ENCODE measurements around the gene TFDP1. TPM values are rescaled to one million over a fixed set of nuclear protein-coding genes. Genes with fewer than 3 reads are reported as not detected.

The TFDP1 gene
- total RNA-seq, 1 donor: 102 TPM

GRCh38 chr13:113597391-113598080, 13.0 kb downstream of the TFDP1 start:
- no peak overlapping the region for H3K4me3 ChIP-seq (ENCODE audit: low read depth, low read length)
- no peak for DNase-seq (ENCODE audit: low read depth)
- TF ChIP-seq CTCF (IDR thresholded peaks at IDR 0.05; ENCODE audit: insufficient read depth, low read length): no peak

- DNase-seq (ENCODE audit: low read depth): no peak
- TF ChIP-seq CTCF (IDR thresholded peaks at IDR 0.05; ENCODE audit: insufficient read depth, low read length): no peak
- H3K4me3 ChIP-seq (ENCODE audit: low read depth, low read length): no peak overlapping the region
These were observed 13.5 kb downstream of the TFDP1 start for GRCh38 chr13:113598081-113598410.

GRCh38 chr13:113598481-113598880, 13.9 kb downstream of the TFDP1 start:
- H3K4me3 ChIP-seq (ENCODE audit: low read depth, low read length): no peak overlapping the region
- no peak for DNase-seq (ENCODE audit: low read depth)
- no peak for TF ChIP-seq CTCF (IDR thresholded peaks at IDR 0.05; ENCODE audit: insufficient read depth, low read length)

GRCh38 chr13:113599391-113599790, 14.8 kb downstream of the TFDP1 start:
- DNase-seq (ENCODE audit: low read depth): no peak
- TF ChIP-seq CTCF (IDR thresholded peaks at IDR 0.05; ENCODE audit: insufficient read depth, low read length): no peak

GRCh38 chr13:113601166-113602070, 16.9 kb downstream of the TFDP1 start:
- no peak for DNase-seq (ENCODE audit: low read depth)
- no peak overlapping the region for H3K4me3 ChIP-seq (ENCODE audit: low read depth, low read length)
- TF ChIP-seq CTCF (IDR thresholded peaks at IDR 0.05; ENCODE audit: insufficient read depth, low read length): no peak

More at GRCh38 chr13:113599391-113599790, 14.8 kb downstream of the TFDP1 start:
- H3K4me3 ChIP-seq (ENCODE audit: low read depth, low read length): no peak overlapping the region

- H3K4me3 ChIP-seq (ENCODE audit: low read depth, low read length): no peak overlapping the region
- no peak for DNase-seq (ENCODE audit: low read depth)
- TF ChIP-seq CTCF (IDR thresholded peaks at IDR 0.05; ENCODE audit: insufficient read depth, low read length): no peak
These were observed 17.9 kb downstream of the TFDP1 start for GRCh38 chr13:113602291-113602988.

Measured in fibroblast of the aortic adventitia (primary cell).